KOPT-K1 (cell line): ENCODE measurements around the gene SLC4A3.
"Not testable (repeated sequence)": the region's sequence is repeated elsewhere in the genome, so short reads cannot be mapped to it uniquely, and the experiment has no call there.

ENCODE experiments used
- H3K27ac ChIP-seq: fragments of 200-600 bp; sonication (generic); 2 replicates; pipeline ENCODE4 v1.5.1; 2016; ENCODE audit warnings: antibody characterized with exemption, mild to moderate bottlenecking, low read depth, low read length; ENCODE audit not compliant: poor library complexity, severe bottlenecking
- H3K36me3 ChIP-seq: fragments of 200-600 bp; sonication (generic); 2 replicates; pipeline ENCODE4 v1.5.1; 2017; ENCODE audit warnings: antibody characterized with exemption, mild to moderate bottlenecking, low read length, moderate library complexity; ENCODE audit not compliant: insufficient read depth
- H3K9me3 ChIP-seq: fragments of 200-600 bp; sonication (generic); 2 replicates; pipeline ENCODE4 v1.5.1; 2017; ENCODE audit warnings: antibody characterized with exemption, low read length, mild to moderate bottlenecking; ENCODE audit not compliant: insufficient read depth, poor library complexity, severe bottlenecking

The SLC4A3 gene

GRCh38 chr2:219664944-219665343 is 37.5 kb downstream of the SLC4A3 start:
- H3K36me3 ChIP-seq, result no peaks in the 10 kb centered on the region
- no peaks in the 10 kb centered on the region for H3K9me3 ChIP-seq
- H3K27ac ChIP-seq, result no peak overlapping the region

GRCh38 chr2:219665926-219666325 is 38.5 kb downstream of the SLC4A3 start:
- no peaks in the 10 kb centered on the region for H3K9me3 ChIP-seq
- H3K36me3 ChIP-seq, result no peaks in the 10 kb centered on the region
- H3K27ac ChIP-seq, result no peak overlapping the region

- H3K36me3 ChIP-seq, result no peaks in the 10 kb centered on the region
- H3K27ac ChIP-seq, result no peak overlapping the region
- H3K9me3 ChIP-seq, result peaks cover 2% of the 10 kb centered on the region
Observed at GRCh38 chr2:219668316-219668715, 40.9 kb downstream of the SLC4A3 start.

- Histone ChIP-seq H3K9me3 (peaks cover 12% of the 10 kb centered on the region), H3K27ac (no peak overlapping the region), H3K36me3 (no peaks in the 10 kb centered on the region)
Observed at GRCh38 chr2:219670386-219670785, 43.0 kb downstream of the SLC4A3 start.

- Histone ChIP-seq H3K9me3 (peaks cover 12% of the 10 kb centered on the region), H3K36me3 (no peaks in the 10 kb centered on the region), H3K27ac (no peak overlapping the region)
Observed at GRCh38 chr2:219671279-219671678, 43.8 kb downstream of the SLC4A3 start.

- Histone ChIP-seq H3K9me3 (peaks cover 12% of the 10 kb centered on the region), H3K36me3 (no peaks in the 10 kb centered on the region), H3K27ac (no peak overlapping the region)
Observed at GRCh38 chr2:219672406-219672805, 45.0 kb downstream of the SLC4A3 start.

GRCh38 chr2:219675221-219675620 is 47.8 kb downstream of the SLC4A3 start:
- Histone ChIP-seq H3K36me3 (no peaks in the 10 kb centered on the region), H3K27ac (no peak overlapping the region), H3K9me3 (peaks cover 12% of the 10 kb centered on the region)

GRCh38 chr2:219676586-219676985 is 49.2 kb downstream of the SLC4A3 start:
- peaks cover 12% of the 10 kb centered on the region for H3K9me3 ChIP-seq
- no peaks in the 10 kb centered on the region for H3K36me3 ChIP-seq
- no peak overlapping the region for H3K27ac ChIP-seq

- H3K36me3 ChIP-seq, result no peaks in the 10 kb centered on the region
- H3K27ac ChIP-seq, result no peak overlapping the region
- H3K9me3 ChIP-seq, result peaks cover 2% of the 10 kb centered on the region
Observed at GRCh38 chr2:219679041-219679440, 51.6 kb downstream of the SLC4A3 start.

GRCh38 chr2:219679571-219679970 is 52.1 kb downstream of the SLC4A3 start:
- H3K36me3 ChIP-seq, result no peaks in the 10 kb centered on the region
- no peaks in the 10 kb centered on the region for H3K9me3 ChIP-seq
- H3K27ac ChIP-seq, result no peak overlapping the region

GRCh38 chr2:219680958-219681693 is 53.7 kb downstream of the SLC4A3 start:
- Histone ChIP-seq H3K27ac (no peak overlapping the region), H3K9me3 (no peaks in the 10 kb centered on the region), H3K36me3 (no peaks in the 10 kb centered on the region)

- Histone ChIP-seq H3K36me3 (no peaks in the 10 kb centered on the region), H3K9me3 (no peaks in the 10 kb centered on the region), H3K27ac (no peak overlapping the region)
Observed at GRCh38 chr2:219681694-219682300, 54.4 kb downstream of the SLC4A3 start.

- not testable (repeated sequence) for H3K9me3 ChIP-seq, H3K27ac ChIP-seq, H3K36me3 ChIP-seq
Observed at GRCh38 chr2:219683474-219683873, 56.0 kb downstream of the SLC4A3 start.

- H3K27ac ChIP-seq, result no peak overlapping the region
- no peaks in the 10 kb centered on the region for H3K9me3 ChIP-seq
- no peaks in the 10 kb centered on the region for H3K36me3 ChIP-seq
Observed at GRCh38 chr2:219684721-219685689, 57.6 kb downstream of the SLC4A3 start.

- Histone ChIP-seq H3K27ac (no peak overlapping the region), H3K9me3 (no peaks in the 10 kb centered on the region), H3K36me3 (no peaks in the 10 kb centered on the region)
Observed at GRCh38 chr2:219687272-219687671, 59.8 kb downstream of the SLC4A3 start.
